GM12878 (cell line): ENCODE results near the gene ACAT2. TPM values are rescaled to one million over a fixed set of nuclear protein-coding genes. Genes with fewer than 3 reads are reported as not detected.

Experiments used
- ATAC-seq: fragments of 200-7000 bp; cut with Tn5 transposase; 3 replicates; pipeline ENCODE4 v1.9.1; 2020; ENCODE audit warnings: mild to moderate bottlenecking, moderate library complexity
- BruUV-seq: library from RNA; stranded (reverse); fragments of 400-500 nt; replicated peaks from 2 replicates; lab custom pipeline; 2021; lab: Mats Ljungman, UMichigan
- CTCF ChIA-PET: fragments of 300-600 bp; sonication (Branson Sonifier 250); formaldehyde crosslinking; extraction: SDS; loops from one replicate; lab custom pipeline; 2021; ENCODE audit warnings: inconsistent platforms; lab: Yijun Ruan, JAX
- POLR2A ChIA-PET: fragments of 350-600 bp; formaldehyde crosslinking; extraction: SDS; loops from one replicate; lab custom pipeline; 2021; ENCODE audit warnings: inconsistent platforms; lab: Charles Lee
- RAD21 ChIA-PET: fragments of 300-600 bp; sonication (Branson Sonifier 250); formaldehyde crosslinking; loops from one replicate; lab custom pipeline; 2023; ENCODE audit warnings: antibody characterized with exemption; ENCODE audit not compliant: unreplicated experiment; lab: Charles Lee
- SMC1A ChIA-PET: fragments of 300-600 bp; sonication (Branson Sonifier 250); formaldehyde crosslinking; loops from one replicate; lab custom pipeline; 2023; ENCODE audit not compliant: unreplicated experiment, uncharacterized antibody; lab: Charles Lee
- DNase-seq: peaks from one replicate; pipeline ENCODE4 v3.0.0-alpha.2; 2011; ENCODE audit warnings: low read depth, low spot score
- FAIRE-seq: peaks from 3 replicates; lab custom pipeline; 2011; peaks lifted over from hg19 to GRCh38; lab: Jason Lieb, UNC
- H2AFZ ChIP-seq: 2 replicates; pipeline ENCODE4 v1.6.0; 2011; ENCODE audit warnings: low read depth, low read length, control low read depth; ENCODE audit not compliant: control insufficient read depth
- H3K27ac ChIP-seq: 2 replicates; pipeline ENCODE4 v1.5.1; 2011; ENCODE audit warnings: control low read depth; ENCODE audit not compliant: control insufficient read depth, insufficient read depth
- H3K27me3 ChIP-seq, 2 experiments: replicated peaks in 1 of 2; 2 replicates each; pipeline versions ENCODE4 v1.6.0 to v1.6.1; 2011; ENCODE audit warnings: low read length in 1 of 2; ENCODE audit not compliant: control insufficient read depth in 2 of 2, insufficient read depth in 2 of 2
- H3K36me3 ChIP-seq, 2 experiments: 2 replicates each; pipeline ENCODE4 v1.5.1; 2011; ENCODE audit warnings: low read length in 1 of 2; ENCODE audit not compliant: control insufficient read depth in 2 of 2, insufficient read depth in 2 of 2
- H3K4me1 ChIP-seq: 2 replicates; pipeline ENCODE4 v1.6.1; 2011; ENCODE audit warnings: mild to moderate bottlenecking, low read length, moderate library complexity, mixed read lengths; ENCODE audit not compliant: control insufficient read depth, insufficient read depth
- H3K4me2 ChIP-seq: 2 replicates; pipeline ENCODE4 v1.6.0; 2011; ENCODE audit warnings: control low read depth; ENCODE audit not compliant: control insufficient read depth, insufficient read depth
- H3K4me3 ChIP-seq: fragments of 200-600 bp; sonication (generic); 2 replicates; pipeline ENCODE4 v1.5.1; 2016
- H3K79me2 ChIP-seq: 2 replicates; pipeline ENCODE4 v1.6.0; 2011; ENCODE audit warnings: low read length; ENCODE audit not compliant: control insufficient read depth, insufficient read depth
- H3K9ac ChIP-seq: 2 replicates; pipeline ENCODE4 v1.8.0; 2011; ENCODE audit warnings: low read length, control low read depth, mixed read lengths; ENCODE audit not compliant: control insufficient read depth, insufficient read depth
- H3K9me3 ChIP-seq: replicated peaks from 3 replicates; pipeline ENCODE4 v1.5.1; 2011; ENCODE audit warnings: mild to moderate bottlenecking, low read length; ENCODE audit not compliant: control insufficient read depth, insufficient read depth
- H4K20me1 ChIP-seq: 2 replicates; pipeline ENCODE4 v1.6.0; 2011; ENCODE audit not compliant: control insufficient read depth, insufficient read depth
- NBN ChIP-seq: fragments of 450-650 bp; IDR thresholded peaks from 2 replicates; pipeline ENCODE4 v1.6.1; 2016
- POLR2A ChIP-seq: IDR thresholded peaks from 2 replicates; pipeline ENCODE4 v1.6.1; 2011; ENCODE audit warnings: low read depth, mild to moderate bottlenecking, low read length
- POLR2AphosphoS2 ChIP-seq: IDR thresholded peaks from 2 replicates; pipeline ENCODE4 v1.6.1; 2011; ENCODE audit warnings: low read depth, mild to moderate bottlenecking, low read length, improper control_type of control experiment, moderate library complexity
- TBL1XR1 ChIP-seq: IDR thresholded peaks from 2 replicates; pipeline ENCODE4 v1.6.1; 2012; ENCODE audit warnings: low read depth, low read length, improper control_type of control experiment
- WGBS: methylation state at CpG from one replicate; pipeline ENCODE4 v1.1.6; 2016; ENCODE audit warnings: low lambda C conversion rate; ENCODE audit not compliant: insufficient replicate concordance, insufficient coverage; ENCODE audit errors: missing lambda C conversion rate; 5-methylcytosine and 5-hydroxymethylcytosine counted together
- in situ Hi-C: fragments of 300-500 bp; cut with MboI; formaldehyde crosslinking; loops from 9 replicates; pipeline ENCODE4 v1.14.3; 2018; ENCODE audit warnings: mixed read lengths
- intact Hi-C: fragments of 100-400 bp; cut with micrococcal nuclease; formaldehyde crosslinking; loops from one replicate; pipeline ENCODE4 v1.14.2; 2022; ENCODE audit not compliant: unreplicated experiment
- polyA plus RNA-seq, 11 experiments: library from polyadenylated mRNA; depleted of rRNA in 4 of 11; unstranded in 6 of 11; stranded (reverse) in 5 of 11; fragments of >200 nt; fragmentation: Nextera tagmentation in 4 of 11; fragmentation: Illumina TruSeq in 1 of 11; extraction: Ambion mirVana in 4 of 11; extraction: Trizol in 1 of 11; gene quantifications; 1 replicate in 1 of 11; 2 replicates in 10 of 11; pipeline versions ENCODE4 v1.2.1 to v1.2.3, GENCODE V29; 2011 to 2016; ENCODE audit warnings: inconsistent platforms in 2 of 11, missing spikeins in 2 of 11, low read depth in 1 of 11
- total RNA-seq, 4 experiments: library from RNA; depleted of rRNA in 3 of 4; stranded (reverse); fragments of >200 nt in 3 of 4; fragmentation: Illumina TruSeq in 1 of 4; extraction: Trizol in 1 of 4; gene quantifications; 2 replicates each; pipeline versions ENCODE4 v1.2.1 to v1.2.3, GENCODE V29; 2013 to 2021

The ACAT2 gene
- total and polyA plus RNA-seq, 10 of the 15 experiments (the other 5 are each of a cell fraction or from before 2014, with no cell fraction given) = 87.9 to 257 (median 132) TPM

DNA sequence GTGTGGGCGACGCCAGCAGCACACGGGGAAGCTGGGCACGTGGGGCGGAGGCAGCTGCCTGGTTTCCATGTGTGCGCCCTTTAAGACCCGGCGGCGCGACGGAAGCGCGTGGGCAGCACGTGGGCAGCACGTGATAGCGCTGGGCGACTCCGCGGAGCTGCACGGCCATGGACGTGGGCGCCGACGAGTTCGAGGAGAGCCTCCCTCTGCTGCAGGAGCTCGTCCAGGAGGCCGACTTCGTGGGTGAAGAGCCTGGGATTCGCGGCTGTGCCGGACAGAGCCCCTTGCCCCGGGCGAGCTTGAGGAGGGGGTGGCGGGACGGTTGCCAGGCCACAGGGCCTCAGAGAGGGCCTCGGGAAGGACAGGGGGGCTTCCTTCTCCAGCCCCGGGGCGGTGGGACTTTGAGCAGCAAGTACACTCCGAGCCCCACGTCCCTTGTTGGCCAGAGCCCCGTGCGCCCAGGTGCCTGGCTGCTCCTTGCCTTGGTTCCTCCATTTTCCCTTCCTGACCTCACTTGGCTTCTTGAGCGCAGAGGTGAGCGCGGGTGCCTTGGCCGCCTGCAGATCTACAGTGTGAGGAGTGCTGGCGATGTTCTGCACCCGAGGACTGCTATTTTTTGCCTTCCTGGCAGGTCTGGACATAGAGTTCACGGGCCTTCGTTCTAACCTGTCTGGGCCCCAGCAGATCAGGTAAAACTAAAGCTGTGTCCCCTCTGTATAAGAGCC, 38.5 kb downstream of the ACAT2 start, which contains the start of gene PNLDC1:
TSS of gene PNLDC1 (plus strand) at position 136 of the 725 bp plus-strand sequence. CDS start at position 168, 32 bp downstream.
- Histone ChIP-seq H3K4me1 (no peaks in the 10 kb centered on the region), H3K9me3 (no peaks in the 10 kb centered on the region), H2AFZ (no peak within 1 kb of the TSS), H3K9ac (no peak within 1 kb of the TSS), H3K79me2 (peaks cover 3% of the 10 kb centered on the region; the same call in 1 of the 2 replicates), H3K4me2 (no peak within 1 kb of the TSS), H3K27ac (no peak within 1 kb of the TSS), H4K20me1 (no peaks in the 10 kb centered on the region), H3K4me3 (no peak within 1 kb of the TSS), H3K36me3 (peaks cover 1 to 20% of the 10 kb centered on the region in 2 experiments; a peak in 3 of 4 replicates)
- in situ Hi-C loops (no loop called here), intact Hi-C loops (no loop called here)
- ChIA-PET SMC1A (interaction anchor here (1.2 kb wide), 1 partner anchor 9 kb away, joined by 3 read pairs; no protein-coding TSS in a partner anchor), RAD21 (no interaction called here), POLR2A (no interaction called here), CTCF (interaction anchor here (1.1 kb wide), 1 partner anchor 21 kb away, joined by 3 read pairs; no protein-coding TSS in a partner anchor)
- no peak for ATAC-seq
- no TSS peak for BruUV-seq
- DNase-seq = no peak
- WGBS = 95% methylated on average over 36 of the region's 50 CpGs
- no peak for FAIRE-seq
- TF ChIP-seq NBN = no peak
- 0 out of 2 replicates have a peak, but pooled peaks have one; percentile 37 for TF ChIP-seq POLR2AphosphoS2
- peak; percentile 44; the same call in 1 of the 2 replicates for TF ChIP-seq POLR2A
- TF ChIP-seq, all 136 proteins: peak for 2
- no peaks in the 10 kb centered on the region for H3K27me3 ChIP-seq

DNA sequence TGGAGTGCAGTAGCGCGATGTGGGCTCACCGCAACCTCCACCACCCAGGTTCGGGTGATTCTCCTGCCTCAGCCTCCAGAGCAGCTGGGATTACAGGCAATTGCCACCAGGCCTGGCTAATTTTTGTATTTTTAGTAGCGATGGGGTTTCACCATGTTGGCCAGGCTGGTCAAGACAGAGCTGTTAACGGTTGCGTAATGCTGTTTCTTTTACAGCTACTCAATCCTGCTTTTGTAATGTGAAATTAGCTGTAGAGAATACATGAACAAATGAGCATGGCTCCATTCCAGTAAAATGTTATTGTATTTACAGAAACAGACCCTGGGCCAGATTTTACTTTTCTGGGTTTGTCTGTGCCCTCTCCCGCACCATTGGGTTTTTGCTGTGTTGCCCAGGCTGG, 40.1 kb downstream of the ACAT2 start:
- FAIRE-seq (no peak), ATAC-seq (no peak), DNase-seq (no peak)
- WGBS = 97% methylated on average over 8 of the region's 8 CpGs
- CTCF ChIA-PET = no interaction called here
- Histone ChIP-seq H3K4me3 (no peak overlapping the region), H3K9ac (no peak overlapping the region), H3K36me3 (peaks cover 1 to 20% of the 10 kb centered on the region in 2 experiments; a peak in 3 of 4 replicates), H3K27me3 (no peaks in the 10 kb centered on the region), H3K79me2 (no peaks in the 10 kb centered on the region), H3K9me3 (no peaks in the 10 kb centered on the region), H3K4me2 (no peak overlapping the region), H4K20me1 (no peaks in the 10 kb centered on the region), H3K27ac (no peak overlapping the region), H3K4me1 (no peaks in the 10 kb centered on the region), H2AFZ (no peak overlapping the region)
- SMC1A ChIA-PET = no interaction called here
- no TSS peak for BruUV-seq
- RAD21 ChIA-PET = no interaction called here
- intact Hi-C loops = no loop called here
- in situ Hi-C loops = no loop called here
- no peak for TF ChIP-seq TBL1XR1
- POLR2A ChIA-PET = interaction anchor here (1.0 kb wide), 1 partner anchor 12 kb away, joined by 5 read pairs; the partner anchor contains the start of gene MRPL18
